Smooth muscle cell (in vitro differentiated cells): ENCODE results near the gene HOXD1. TPM values are rescaled to one million over a fixed set of nuclear protein-coding genes. Genes with fewer than 3 reads are reported as not detected.

Experiments used
- DNase-seq: peaks from one replicate; lab custom pipeline; 2025; ENCODE audit not compliant: unreplicated experiment; lab: John Stamatoyannopoulos, UW
- H2AFZ ChIP-seq: fragments of 200-600 bp; sonication (generic); 2 replicates; pipeline ENCODE4 v1.6.0; 2016; ENCODE audit warnings: antibody characterized with exemption, low read depth, mild to moderate bottlenecking
- H3F3A ChIP-seq: fragments of 200-600 bp; sonication (generic); 2 replicates; pipeline ENCODE4 v1.6.0; 2017; ENCODE audit warnings: antibody characterized with exemption, low read depth
- H3K27ac ChIP-seq: fragments of 200-600 bp; sonication (generic); 2 replicates; pipeline ENCODE4 v1.5.1; 2016; ENCODE audit warnings: low read depth, mild to moderate bottlenecking
- H3K27me3 ChIP-seq: fragments of 200-600 bp; sonication (generic); 2 replicates; pipeline ENCODE4 v1.6.1; 2016; ENCODE audit warnings: low read depth, mild to moderate bottlenecking
- H3K36me3 ChIP-seq: fragments of 200-600 bp; sonication (generic); 2 replicates; pipeline ENCODE4 v1.5.1; 2016; ENCODE audit warnings: low read depth
- H3K4me1 ChIP-seq: fragments of 200-600 bp; sonication (generic); 2 replicates; pipeline ENCODE4 v1.5.1; 2016; ENCODE audit warnings: low read depth
- H3K4me2 ChIP-seq: fragments of 200-600 bp; sonication (generic); 2 replicates; pipeline ENCODE4 v1.6.0; 2016; ENCODE audit warnings: mild to moderate bottlenecking
- H3K4me3 ChIP-seq: fragments of 200-600 bp; sonication (generic); 2 replicates; pipeline ENCODE4 v1.5.1; 2016; ENCODE audit warnings: mild to moderate bottlenecking
- H3K79me2 ChIP-seq: fragments of 200-600 bp; sonication (generic); 2 replicates; pipeline ENCODE4 v1.6.0; 2016; ENCODE audit warnings: low read depth, mild to moderate bottlenecking
- H3K9ac ChIP-seq: fragments of 200-600 bp; sonication (generic); 2 replicates; pipeline ENCODE4 v1.6.0; 2016; ENCODE audit warnings: low read depth
- H3K9me3 ChIP-seq: fragments of 200-600 bp; sonication (generic); replicated peaks from 2 replicates; pipeline ENCODE4 v1.5.1; 2016; ENCODE audit warnings: low read depth
- H4K20me1 ChIP-seq: fragments of 200-600 bp; sonication (generic); 2 replicates; pipeline ENCODE4 v1.6.0; 2016; ENCODE audit warnings: low read depth
- CTCF ChIP-seq: fragments of 200-600 bp; sonication (generic); IDR thresholded peaks from 2 replicates; pipeline ENCODE4 v1.5.1; 2017; ENCODE audit warnings: borderline replicate concordance, mild to moderate bottlenecking, antibody characterized with exemption; ENCODE audit not compliant: insufficient read depth, poor library complexity, severe bottlenecking
- WGBS: methylation state at CpG from one replicate; pipeline ENCODE4 v1.1.7; 2016; ENCODE audit warnings: low lambda C conversion rate; 5-methylcytosine and 5-hydroxymethylcytosine counted together
- polyA plus RNA-seq: library from polyadenylated mRNA; unstranded; fragments of >200 nt; fragmentation: Nextera tagmentation; extraction: Ambion mirVana; gene quantifications from 2 replicates; pipeline ENCODE4 v1.2.1, GENCODE V29; 2016
- total RNA-seq: library from RNA; depleted of rRNA; stranded (reverse); fragments of >200 nt; gene quantifications from 2 replicates; pipeline ENCODE4 v1.2.3, GENCODE V29; 2014

The HOXD1 gene
- total and polyA plus RNA-seq, 2 experiments from 2014 or later = not detected

- no peak for TF ChIP-seq CTCF
- 84% methylated on average over 3 of the region's 3 CpGs for WGBS
- no peaks in the 10 kb centered on the region for H3K9me3 ChIP-seq
- no peak for DNase-seq
- H2AFZ ChIP-seq = no peak overlapping the region
- no peaks in the 10 kb centered on the region for H3F3A ChIP-seq
- H3K36me3 ChIP-seq = no peaks in the 10 kb centered on the region
- H3K9ac ChIP-seq = no peak overlapping the region
- H3K4me2 ChIP-seq = no peak overlapping the region
- peaks cover 99% of the 10 kb centered on the region for H3K27me3 ChIP-seq
- no peak overlapping the region for H3K27ac ChIP-seq
- H3K4me1 ChIP-seq = peaks cover 7% of the 10 kb centered on the region
- H3K79me2 ChIP-seq = no peaks in the 10 kb centered on the region
- no peaks in the 10 kb centered on the region for H4K20me1 ChIP-seq
- no peak overlapping the region for H3K4me3 ChIP-seq
Observed at GRCh38 chr2:176181551-176181950, 6.9 kb upstream of the HOXD1 start.

- no peak for DNase-seq
- H2AFZ ChIP-seq = no peak overlapping the region
- H3F3A ChIP-seq = no peaks in the 10 kb centered on the region
- WGBS = 89% methylated on average over 3 of the region's 3 CpGs
- H3K27me3 ChIP-seq = peaks cover 99% of the 10 kb centered on the region
- H3K9me3 ChIP-seq = no peaks in the 10 kb centered on the region
- H3K79me2 ChIP-seq = no peaks in the 10 kb centered on the region
- H3K4me2 ChIP-seq = no peak overlapping the region
- H3K27ac ChIP-seq = no peak overlapping the region
- H4K20me1 ChIP-seq = no peaks in the 10 kb centered on the region
- H3K4me3 ChIP-seq = no peak overlapping the region
- TF ChIP-seq CTCF = no peak
- no peaks in the 10 kb centered on the region for H3K36me3 ChIP-seq
- H3K4me1 ChIP-seq = peaks cover 5% of the 10 kb centered on the region
- no peak overlapping the region for H3K9ac ChIP-seq
Observed at GRCh38 chr2:176182671-176183070, 5.8 kb upstream of the HOXD1 start.

GRCh38 chr2:176184749-176185148 is 3.7 kb upstream of the HOXD1 start:
- H3K4me2 ChIP-seq = no peak overlapping the region
- peaks cover 8% of the 10 kb centered on the region for H3K4me1 ChIP-seq
- H3K36me3 ChIP-seq = no peaks in the 10 kb centered on the region
- H3K27ac ChIP-seq = no peak overlapping the region
- DNase-seq = no peak
- 61% methylated on average over 2 of the region's 2 CpGs for WGBS
- H3K4me3 ChIP-seq = no peak overlapping the region
- no peak overlapping the region for H2AFZ ChIP-seq
- no peak overlapping the region for H3K9ac ChIP-seq
- H3K79me2 ChIP-seq = no peaks in the 10 kb centered on the region
- TF ChIP-seq CTCF = no peak
- peaks cover 99% of the 10 kb centered on the region for H3K27me3 ChIP-seq
- H4K20me1 ChIP-seq = no peaks in the 10 kb centered on the region
- no peaks in the 10 kb centered on the region for H3K9me3 ChIP-seq
- no peaks in the 10 kb centered on the region for H3F3A ChIP-seq

- DNase-seq = no peak
- no peaks in the 10 kb centered on the region for H3K9me3 ChIP-seq
- H3K79me2 ChIP-seq = no peaks in the 10 kb centered on the region
- H3K27me3 ChIP-seq = peaks cover 99% of the 10 kb centered on the region
- no peaks in the 10 kb centered on the region for H3F3A ChIP-seq
- no peak overlapping the region for H2AFZ ChIP-seq
- no peak overlapping the region for H3K9ac ChIP-seq
- no peak overlapping the region for H3K4me2 ChIP-seq
- TF ChIP-seq CTCF = no peak
- H4K20me1 ChIP-seq = no peaks in the 10 kb centered on the region
- no peak overlapping the region for H3K4me3 ChIP-seq
- WGBS = 83% methylated on average over 2 of the region's 2 CpGs
- H3K36me3 ChIP-seq = no peaks in the 10 kb centered on the region
- H3K4me1 ChIP-seq = peaks cover 8% of the 10 kb centered on the region
- no peak overlapping the region for H3K27ac ChIP-seq
Observed at GRCh38 chr2:176186024-176186423, 2.4 kb upstream of the HOXD1 start.
